HG03196 (cell line): Measurements from ENCODE around the gene CDC42EP4.
"Not testable (repeated sequence)": the region's sequence is repeated elsewhere in the genome, so short reads cannot be mapped to it uniquely, and the experiment has no call there.

Source experiments
- ATAC-seq: cut with Tn5 transposase; IDR thresholded peaks from one replicate; pipeline ENCODE4 v1.9.1; 2021; ENCODE audit not compliant: unreplicated experiment

CDC42EP4 gene

DNA sequence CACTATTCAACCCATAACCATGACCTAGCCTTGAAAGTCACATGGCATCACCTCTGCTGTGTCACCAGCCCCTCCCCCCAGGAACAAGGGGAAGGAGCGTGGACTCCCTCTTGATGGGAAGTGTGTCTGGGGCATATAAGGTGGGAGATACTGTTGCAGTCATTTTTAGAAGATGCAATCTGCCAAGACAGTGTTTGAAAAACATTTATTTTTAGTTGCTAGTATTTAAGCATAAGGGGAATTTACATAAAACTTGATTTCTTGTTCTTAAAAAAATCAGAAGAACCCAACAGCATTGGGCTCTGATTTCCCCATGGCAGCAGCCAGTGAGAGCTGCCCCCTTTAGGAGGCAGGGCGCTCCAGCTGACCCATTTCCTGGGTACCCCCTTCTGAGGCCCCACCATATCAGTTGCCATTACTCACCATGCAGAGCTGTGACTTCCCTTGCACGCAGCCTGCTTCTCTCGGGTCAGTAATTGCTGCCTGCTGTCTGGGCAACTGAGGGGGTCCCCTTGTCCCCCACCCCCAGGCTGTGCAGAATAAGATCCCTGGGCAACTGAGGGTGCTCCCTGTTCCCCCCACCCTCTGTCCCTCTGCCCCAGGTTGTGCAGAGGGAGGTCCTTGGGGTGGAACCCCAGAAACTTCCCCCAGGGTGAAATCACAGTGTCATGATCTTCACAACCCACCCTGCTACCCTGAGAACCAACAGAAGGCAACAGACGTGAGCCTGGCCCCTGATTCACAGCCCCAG is 11.8 kb upstream of the CDC42EP4 start:
- ATAC-seq = no peak

DNA sequence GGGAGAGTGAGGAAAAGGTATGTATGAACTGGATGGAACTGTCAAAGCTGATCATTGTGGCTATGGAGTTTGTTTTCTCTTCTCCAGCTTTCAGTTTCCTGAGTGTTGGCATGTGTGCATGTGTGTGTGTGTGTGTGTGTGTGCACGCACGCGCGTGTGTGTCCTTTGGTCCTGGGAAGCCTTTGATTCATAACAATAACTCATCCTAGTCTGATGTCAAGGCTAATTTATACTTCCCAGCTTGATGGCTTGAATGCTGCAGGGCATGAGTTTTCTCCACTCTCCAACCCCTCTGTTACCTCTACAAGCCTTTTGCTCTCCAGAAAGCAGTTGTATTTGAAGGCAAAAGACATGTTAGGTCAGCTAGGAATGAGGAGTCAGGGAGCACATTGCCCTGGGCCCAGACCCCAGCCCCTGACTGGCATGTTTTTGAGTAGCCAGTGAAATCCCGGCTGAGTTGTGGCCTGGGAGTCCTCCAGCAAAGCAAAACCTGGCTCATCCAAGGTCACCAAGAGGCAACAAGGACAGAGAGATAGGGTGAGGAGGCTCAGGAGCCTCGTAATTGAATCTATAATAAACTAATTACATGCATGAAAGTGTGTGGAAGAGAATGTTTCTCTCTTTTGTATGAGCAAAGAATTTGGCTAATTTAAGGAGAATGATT is 8.9 kb upstream of the CDC42EP4 start:
- no peak for ATAC-seq

DNA sequence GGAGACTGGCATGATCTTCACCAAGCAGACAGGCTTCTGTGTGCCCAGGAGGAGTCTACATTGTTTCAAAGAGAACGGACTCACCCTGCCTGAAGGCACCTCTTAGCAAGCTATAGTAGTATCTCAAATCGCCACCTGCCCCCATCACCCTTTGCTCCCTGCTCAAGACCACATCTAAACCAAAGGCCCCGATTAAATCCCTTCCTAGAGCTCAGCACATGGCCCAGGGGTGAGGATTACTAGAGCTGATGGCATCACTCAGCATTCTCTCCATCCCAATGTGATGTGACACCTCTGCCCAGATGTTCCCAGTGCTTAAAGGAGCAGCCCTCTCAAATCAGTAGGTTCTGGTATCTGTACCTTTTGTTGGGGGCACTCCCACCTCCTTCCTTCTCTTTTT is 8.0 kb upstream of the CDC42EP4 start:
- ATAC-seq = no peak

DNA sequence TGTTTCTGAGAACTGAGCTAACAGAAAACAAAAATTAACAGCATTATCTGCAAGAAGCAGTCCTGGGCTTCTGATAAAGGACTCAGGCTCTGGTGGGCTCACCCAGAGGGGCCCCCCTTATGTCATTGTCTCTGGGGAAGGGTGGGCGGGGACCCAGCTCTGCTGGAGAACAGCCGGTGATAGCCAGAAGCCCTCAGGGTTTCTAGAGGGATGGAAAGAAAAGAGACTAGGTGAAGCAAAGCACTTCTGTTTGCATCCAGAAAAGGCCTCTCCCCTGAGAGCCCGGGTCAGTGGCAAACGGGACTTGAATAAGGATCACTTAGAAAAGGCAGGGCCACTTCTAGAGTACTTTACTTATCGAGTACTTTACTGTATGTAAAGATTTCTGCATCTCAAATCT is 7.0 kb upstream of the CDC42EP4 start:
- ATAC-seq = no peak

DNA sequence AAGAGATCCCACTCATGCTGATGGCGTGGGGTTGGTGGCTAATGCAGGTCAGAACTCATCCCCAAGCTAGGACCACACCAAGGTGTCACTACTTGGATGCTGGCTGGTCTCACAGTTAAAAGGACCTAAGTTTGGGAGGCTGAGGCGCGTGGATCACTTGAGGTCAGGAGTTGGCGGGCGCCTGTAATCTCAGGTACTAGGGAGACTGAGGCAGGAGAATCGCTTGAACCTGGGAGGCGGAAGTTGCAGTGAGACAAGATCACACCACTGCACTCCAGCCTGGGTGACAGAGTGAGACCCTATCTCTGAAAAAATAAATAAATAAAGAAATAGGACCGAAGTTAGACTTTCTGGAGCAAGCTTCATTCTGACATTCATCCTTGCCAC is 6.6 kb upstream of the CDC42EP4 start:
- ATAC-seq = no peak

DNA sequence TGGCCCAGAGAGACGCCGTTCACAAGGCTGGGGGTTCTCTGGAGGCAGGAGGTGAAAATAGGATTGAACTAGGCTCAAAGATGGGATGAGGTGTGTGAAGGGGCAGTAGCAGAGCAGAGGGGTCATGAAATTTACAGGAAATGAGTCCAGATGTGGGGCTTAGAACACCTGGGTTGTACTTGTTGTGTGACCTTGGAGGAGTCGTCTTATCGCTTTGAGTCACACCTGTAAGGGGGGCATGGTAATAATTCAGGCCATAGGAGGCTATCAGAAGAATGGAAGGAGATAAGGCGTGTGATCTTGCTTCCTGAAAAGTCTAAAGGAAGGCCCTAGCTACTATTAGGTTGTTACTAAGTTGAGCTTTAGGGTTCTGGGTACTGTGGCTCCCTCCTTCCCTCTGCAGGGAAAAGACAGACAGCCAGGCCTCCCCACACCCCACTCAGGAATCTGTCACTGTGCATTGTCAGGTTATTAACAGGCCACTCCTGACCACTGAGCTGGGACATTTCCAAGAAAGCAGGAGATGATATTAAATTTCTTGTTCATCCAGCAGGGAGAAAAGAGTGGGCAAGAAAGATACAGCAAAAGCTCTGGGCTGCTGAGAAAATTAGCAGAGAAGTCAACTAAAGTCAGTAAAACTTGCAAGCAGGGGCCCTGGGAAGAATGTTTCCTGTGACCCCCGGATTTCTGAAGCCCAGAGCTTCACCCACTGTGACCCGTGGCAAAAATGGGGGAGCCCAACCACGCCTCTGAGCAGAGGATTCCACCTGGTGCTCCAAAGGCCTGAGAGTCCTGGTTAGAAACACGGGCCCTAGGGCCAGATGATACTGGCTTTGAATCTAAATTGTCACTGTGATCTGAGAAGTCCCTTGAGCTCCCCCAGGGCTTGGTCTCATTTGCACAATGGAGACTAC is 6.0 kb upstream of the CDC42EP4 start:
- ATAC-seq = no peak

DNA sequence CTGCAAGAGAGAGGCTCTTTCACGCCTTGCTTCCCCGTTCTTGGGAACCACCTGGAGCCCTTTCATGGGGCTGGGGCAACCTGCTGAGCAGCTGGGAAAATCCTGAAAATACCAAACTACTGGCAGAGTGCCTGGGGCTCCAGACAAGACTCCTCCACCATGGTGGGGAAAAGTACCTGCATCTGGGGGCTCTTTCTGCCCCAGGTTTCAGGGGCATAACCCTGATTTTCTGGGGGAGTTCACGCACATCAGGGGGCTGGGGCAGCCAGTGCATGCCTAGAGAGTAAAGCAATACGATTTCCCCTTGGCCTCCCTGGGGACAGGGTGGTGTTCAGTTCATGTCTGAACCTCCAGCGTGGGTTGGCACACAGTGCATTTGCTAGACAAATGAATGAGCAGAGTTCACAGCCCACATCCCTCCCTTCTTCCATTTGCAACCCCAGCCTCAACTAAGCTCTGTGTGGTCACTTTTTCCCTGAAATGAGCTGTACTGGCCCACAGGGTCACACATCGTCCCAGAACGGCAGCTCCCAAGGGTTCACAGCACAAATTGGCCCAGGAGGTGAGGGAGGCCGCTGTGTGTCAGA is 5.2 kb upstream of the CDC42EP4 start:
- peak; percentile 58 for ATAC-seq

DNA sequence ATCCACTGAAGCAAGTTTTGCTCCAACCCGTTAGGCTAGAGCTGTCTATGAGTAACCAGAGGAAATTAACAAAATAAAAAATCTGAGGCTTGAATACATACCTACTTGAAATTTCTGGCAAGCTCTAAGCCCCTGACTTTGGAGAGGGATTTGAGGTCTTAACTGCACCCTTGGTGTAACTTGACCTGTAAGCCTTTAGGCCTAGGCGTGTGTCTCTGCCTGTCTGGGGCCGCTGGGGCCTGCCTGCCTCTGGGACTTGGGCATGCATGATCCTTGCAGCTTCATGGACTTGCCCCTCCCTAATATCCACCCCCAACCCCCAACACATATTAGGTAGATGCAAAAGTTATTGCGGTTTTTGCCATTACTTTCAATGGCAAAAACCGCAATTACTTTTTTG is 3.7 kb upstream of the CDC42EP4 start:
- ATAC-seq = no peak

DNA sequence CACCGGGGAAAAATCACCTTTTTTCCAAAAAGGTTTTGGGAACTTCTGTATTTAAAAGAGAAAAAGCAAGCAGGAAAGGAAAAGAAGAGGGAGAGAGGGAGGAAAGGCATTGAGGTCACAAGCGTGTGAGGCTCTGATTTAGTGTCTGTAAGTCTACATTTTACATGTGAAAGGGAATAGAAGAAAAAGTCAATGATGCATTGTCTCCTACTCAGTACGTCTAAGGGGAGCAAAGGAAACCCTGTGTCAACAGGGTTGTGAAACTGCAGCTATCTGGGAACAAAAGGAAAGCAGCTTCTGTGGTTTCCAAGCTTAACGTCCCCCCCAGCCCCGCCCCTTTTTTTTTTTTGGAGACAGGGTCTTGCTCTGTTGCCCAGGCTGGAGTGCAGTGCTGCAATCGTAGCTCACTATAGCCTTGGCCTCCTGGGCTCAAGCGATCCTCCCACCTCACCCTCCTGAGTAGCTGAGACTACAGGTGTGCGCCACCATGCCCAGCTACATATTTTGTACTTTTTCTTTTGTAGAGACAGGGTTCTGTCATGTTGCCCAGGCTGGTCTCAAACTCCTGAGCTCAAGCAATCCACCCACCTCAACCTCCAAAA is 1.8 kb upstream of the CDC42EP4 start:
- no peak for ATAC-seq

DNA sequence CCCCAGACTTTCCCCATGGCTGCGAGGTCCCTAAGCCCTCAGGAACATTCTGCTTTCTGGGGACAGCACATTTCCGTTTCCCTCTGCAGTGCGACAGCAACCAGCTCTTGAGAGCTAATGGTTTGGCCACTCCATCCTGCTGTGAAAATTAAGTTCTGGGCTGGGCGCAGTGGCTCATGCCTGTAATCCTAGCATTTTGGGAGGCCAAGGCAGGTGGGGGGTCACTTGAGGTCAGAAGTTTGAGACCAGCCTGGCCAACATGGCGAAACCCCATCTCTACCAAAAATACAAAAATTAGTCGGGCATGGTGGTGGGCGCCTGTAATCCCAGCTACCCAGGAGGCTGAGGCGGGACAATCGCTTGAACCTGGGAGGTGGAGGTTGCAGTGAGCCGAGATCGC is 1.1 kb upstream of the CDC42EP4 start:
- ATAC-seq = not testable (repeated sequence)

DNA sequence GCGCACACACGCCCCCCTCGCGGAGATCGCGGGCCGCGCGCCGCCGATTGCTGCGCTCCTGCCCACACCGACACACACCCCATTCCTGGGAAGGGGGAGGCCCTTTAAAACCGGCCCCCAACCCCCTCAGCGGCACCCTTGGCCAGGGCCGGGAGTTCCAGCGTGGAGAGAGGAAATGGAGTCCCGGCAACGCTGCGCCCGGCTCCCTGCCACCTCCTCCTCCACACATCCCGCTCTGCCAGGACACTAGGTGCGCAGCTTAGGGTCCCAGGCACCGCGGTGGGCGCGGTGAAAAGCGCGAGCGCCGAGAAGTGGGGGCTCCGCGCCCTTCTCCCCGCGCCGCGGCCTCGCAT is 397 bp downstream of the CDC42EP4 start:
- ATAC-seq = peak; percentile 13

DNA sequence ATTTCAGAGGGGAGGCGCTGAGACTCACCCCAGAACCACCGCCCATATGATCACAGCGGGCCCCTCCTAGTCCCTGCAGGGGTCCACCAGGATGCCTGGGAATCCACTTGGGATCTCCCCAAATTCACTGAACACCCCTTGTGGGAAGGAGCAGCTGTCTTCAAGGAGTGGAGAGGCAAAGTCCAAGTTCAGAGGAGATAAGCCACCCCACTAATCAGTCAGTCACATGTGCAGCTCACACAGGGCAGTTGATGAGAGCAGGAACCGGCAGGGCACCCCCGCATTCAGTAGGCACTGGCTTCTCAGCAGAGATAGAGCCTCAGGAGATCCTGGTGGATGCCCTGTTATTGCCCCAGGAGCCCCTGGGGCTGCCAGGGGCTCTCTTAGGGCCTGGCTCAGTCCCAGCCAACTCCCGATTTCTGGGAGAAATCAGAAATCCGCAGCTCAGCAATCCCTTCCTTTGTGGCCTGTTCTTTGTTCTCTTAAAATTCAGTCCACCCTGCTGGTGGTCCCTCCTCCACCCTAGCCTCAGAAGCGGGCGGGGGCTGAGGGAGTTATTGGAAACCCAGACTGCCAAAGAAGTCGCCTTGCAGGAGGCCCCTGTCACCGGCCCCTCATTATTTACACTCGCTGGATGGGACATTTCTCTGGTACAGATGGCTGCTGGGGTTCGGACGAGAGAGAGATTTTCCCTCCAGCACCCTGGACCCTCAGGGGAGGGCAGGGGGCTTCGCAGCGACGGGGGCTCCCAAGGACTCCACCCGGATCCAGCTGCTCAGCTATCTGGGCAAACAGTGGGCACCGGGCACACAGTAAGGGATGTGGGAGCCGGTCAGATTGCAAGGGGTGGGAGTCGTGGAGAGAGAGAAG is 1.8 kb downstream of the CDC42EP4 start:
- ATAC-seq = no peak

DNA sequence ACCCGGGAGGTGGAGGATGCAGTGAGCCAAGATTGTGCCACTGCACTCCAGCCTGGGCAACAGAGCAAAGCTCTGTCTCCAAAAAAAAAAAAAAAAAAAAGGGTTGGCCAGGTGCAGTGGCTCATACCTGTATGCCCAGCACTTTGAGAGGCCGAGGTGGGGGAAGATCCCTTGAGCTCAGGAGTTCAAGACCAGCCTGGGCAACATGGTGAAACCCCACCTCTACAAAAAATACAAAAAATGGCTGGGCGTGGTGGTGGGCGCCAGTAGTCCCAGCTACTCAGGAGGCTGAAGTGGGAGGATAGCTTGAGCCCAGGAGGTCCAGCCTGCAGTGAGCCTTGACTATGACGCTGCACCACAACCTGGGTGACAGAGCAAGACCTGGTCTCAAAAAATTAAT is 2.8 kb downstream of the CDC42EP4 start:
- ATAC-seq = not testable (repeated sequence)

DNA sequence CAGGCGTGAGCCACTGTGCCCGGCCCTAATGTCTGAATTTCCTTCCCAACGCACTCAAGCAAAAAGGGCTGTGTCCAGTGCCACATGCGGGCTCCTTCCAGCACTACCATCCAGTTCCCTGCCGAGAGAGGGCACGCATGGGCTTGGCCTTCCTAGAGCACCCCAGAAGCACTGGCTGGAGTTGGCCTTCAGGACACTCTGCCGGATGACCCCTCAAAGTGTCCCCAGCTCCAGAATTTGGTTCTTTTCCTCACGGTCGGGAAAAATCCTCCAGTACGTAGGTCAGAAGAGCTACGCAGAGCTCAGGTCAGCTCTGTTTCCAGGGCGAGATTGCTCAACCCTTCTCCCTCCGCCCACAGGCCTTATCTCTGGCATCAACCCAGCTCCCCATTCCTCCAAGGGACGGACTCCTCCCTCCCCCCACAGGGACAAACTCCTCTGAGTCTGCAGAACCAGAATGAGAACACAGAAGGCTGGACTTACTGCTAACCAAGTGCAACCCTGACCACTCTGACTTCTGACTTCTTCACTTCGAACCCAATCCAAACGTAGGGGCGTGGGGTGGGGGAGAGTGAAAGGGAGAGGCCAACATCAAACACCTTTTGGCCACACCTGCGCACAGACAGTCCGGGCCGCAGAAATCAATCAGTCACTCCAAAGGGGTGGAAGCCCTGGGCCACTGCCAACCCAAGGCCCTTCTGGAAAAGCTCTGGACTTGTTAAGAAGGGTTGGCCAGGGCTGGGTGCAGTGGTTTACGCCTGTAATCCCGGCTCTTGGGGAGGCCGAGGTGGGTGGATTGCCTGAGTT is 3.6 kb downstream of the CDC42EP4 start:
- no peak for ATAC-seq

DNA sequence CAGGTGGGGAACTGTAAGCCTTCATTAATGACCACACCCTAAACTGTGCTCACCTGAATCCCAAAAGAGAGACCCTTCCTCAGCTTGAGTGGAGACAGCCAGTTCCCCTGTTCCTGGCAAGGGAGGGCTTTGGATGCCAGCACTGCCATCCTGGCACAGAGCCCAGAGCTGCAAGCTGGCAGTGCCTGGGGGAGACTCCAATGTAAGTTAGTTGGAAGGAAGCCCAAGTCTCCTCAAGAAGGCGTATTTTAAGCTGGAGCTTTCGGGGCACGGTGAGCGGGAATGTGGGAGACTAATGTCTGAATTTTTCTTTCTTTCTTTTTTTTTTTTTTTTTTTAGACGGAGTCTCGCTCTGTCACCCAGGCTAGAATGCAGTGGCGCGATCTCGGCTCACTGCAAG is 4.7 kb downstream of the CDC42EP4 start:
- no peak for ATAC-seq

DNA sequence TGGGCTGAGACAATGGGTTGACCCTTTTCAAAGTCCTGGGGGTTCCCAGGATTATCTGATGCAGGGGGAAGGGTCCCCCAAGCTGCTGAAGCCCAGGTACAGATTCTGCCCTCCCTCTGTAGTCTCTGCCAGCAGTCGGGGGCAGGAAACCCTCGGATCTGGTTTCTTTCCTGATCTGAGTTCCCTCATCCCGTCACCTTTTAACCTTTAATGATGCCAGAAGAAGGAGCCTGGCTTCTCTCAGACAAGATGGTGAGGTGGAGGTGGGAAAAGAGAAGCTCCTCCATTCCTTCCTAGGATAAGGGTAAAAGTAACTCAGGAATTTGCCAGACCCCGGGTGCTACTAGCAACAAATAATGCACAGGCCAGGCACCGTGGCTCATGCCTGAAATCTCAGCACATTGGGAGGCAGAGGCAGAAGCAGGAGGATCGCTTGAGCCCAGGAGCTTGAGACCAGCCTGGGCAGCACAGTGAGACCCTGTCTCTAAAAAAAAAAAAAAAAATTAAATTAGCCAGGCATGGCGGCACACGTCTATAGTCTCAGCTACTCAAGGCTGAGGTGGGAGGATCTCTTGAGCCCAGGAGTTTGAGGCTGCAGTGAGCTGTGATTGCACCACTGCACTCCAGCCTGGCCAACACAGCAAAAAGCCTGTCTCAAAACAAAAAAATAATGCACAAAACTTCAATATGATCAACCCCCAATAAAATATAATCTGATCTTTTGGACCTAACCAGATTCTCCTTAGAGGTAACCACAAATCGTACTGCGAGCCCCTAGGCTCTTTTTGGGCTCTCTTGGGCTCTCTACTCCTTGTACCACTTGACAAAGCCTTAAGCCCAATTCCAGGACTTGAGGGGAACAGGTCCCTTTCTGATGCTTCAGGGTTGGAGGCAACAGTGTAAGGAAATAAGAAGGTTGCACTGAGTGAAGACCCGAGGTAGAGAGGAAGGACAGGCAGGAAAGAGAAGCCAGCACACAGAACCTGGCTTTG is 5.7 kb downstream of the CDC42EP4 start:
- no peak for ATAC-seq

DNA sequence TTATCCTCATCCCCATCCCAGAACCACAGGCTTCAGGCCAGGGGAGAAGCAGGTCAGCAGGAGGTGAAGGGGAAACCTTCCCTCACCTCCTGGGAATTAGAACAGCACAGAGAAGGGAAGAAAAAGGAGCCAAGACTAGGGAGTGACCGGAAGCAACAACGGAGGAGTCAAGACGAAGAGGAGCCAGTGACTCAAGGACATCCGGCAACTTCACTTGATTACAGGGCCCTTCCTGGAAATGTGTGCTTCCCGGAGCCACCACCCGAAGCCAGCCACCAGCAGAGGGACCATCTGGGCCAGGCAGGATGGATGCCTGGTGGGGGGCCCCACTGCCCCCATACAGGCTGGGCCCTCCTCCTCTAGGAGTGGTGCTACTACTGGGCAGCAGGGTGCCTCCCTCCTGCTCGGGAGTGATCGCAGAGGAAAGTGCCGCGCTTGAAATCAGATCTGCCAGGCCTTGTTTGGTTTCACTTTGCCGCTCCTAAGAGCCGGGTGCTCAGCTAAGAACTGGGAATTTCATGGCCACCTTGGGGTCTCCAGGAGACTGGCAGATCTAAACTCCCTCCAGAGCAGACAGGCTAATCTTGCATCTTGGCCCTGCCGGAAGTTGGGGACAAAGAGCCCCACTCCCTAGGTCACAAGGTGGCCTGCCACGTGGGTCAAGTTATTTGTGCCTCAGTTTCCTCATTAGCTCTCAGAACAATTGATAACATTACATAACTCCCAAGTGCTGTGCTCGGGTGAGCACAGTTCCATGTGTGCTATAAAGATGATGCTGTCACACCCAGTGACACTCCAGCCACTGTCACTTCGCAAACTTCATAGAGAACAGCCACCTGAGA is 6.6 kb downstream of the CDC42EP4 start:
- no peak for ATAC-seq
